ENCODE measurements around the gene MRPL11. TPM values are rescaled to one million over a fixed set of nuclear protein-coding genes. Genes with fewer than 3 reads are reported as not detected.
A peak's percentile ranks its signal among the peaks of the same experiment; 100 is the strongest.

The MRPL11 gene
- total and polyA plus RNA-seq, 3 donors from 2014 or later: 21.2 to 50.0 (median 23.7) TPM

GRCh38 chr11:66479394-66480116 is 40.9 kb upstream of the MRPL11 start:
- TF ChIP-seq CTCF (IDR thresholded peaks at IDR 0.05) (no peak), POLR2A (IDR thresholded peaks at IDR 0.05) (no peak)
- intact Hi-C loops (cut with DNase I; ENCODE audit: low total_unique reads): loop anchor here (10.0 kb wide), 1 partner anchor 195 kb away; the partner anchor contains the start of gene RBM4B
- Histone ChIP-seq H3K36me3 (ENCODE audit: low read depth, missing control alignments) (no peaks in the 10 kb centered on the region), H3K4me1 (peaks cover 5% of the 10 kb centered on the region), H3K27me3 (no peaks in the 10 kb centered on the region), H3K27ac (peak overlapping the region; percentile 74 to 75), H3K4me3 (peak overlapping the region; percentile 66 to 75), H3K9me3 (no peaks in the 10 kb centered on the region)
- 1% methylated on average over 14 to 34 of the region's 34 CpGs for WGBS, 2 donors
- DNase-seq: peak; percentile 30

GRCh38 chr11:66478729-66479393 is 40.2 kb upstream of the MRPL11 start:
- intact Hi-C loops (cut with DNase I; ENCODE audit: low total_unique reads): no loop called here
- peak overlapping the region; percentile 66 to 75 for H3K4me3 ChIP-seq
- peak overlapping the region; percentile 74 to 75 for H3K27ac ChIP-seq
- H3K4me1 ChIP-seq: peaks cover 5% of the 10 kb centered on the region
- H3K27me3 ChIP-seq: no peaks in the 10 kb centered on the region
- no peak for TF ChIP-seq POLR2A (IDR thresholded peaks at IDR 0.05)
- peak; percentile 48 to 78 (median 58) for TF ChIP-seq CTCF (IDR thresholded peaks at IDR 0.05)
- no peak for DNase-seq
- no peaks in the 10 kb centered on the region for H3K9me3 ChIP-seq
- WGBS, 2 donors: 40 to 49% methylated on average over 8 of the region's 8 CpGs
- H3K36me3 ChIP-seq (ENCODE audit: low read depth, missing control alignments): no peaks in the 10 kb centered on the region

- Histone ChIP-seq H3K27me3 (no peaks in the 10 kb centered on the region), H3K4me3 (no peak overlapping the region), H3K27ac (no peak overlapping the region), H3K9me3 (no peaks in the 10 kb centered on the region), H3K36me3 (ENCODE audit: low read depth, missing control alignments) (no peaks in the 10 kb centered on the region), H3K4me1 (peaks cover 5% of the 10 kb centered on the region)
- WGBS, 2 donors: 88 to 97% methylated on average over 7 to 11 of the region's 11 CpGs
- intact Hi-C loops (cut with DNase I; ENCODE audit: low total_unique reads): no loop called here
- TF ChIP-seq CTCF (IDR thresholded peaks at IDR 0.05) (no peak), POLR2A (IDR thresholded peaks at IDR 0.05) (no peak)
- no peak for DNase-seq
Measured at GRCh38 chr11:66477263-66478201, 38.9 kb upstream of the MRPL11 start.

GRCh38 chr11:66476841-66477251 is 38.2 kb upstream of the MRPL11 start:
- DNase-seq: no peak

More at GRCh38 chr11:66476841-66477251, 38.2 kb upstream of the MRPL11 start:
- Histone ChIP-seq H3K36me3 (ENCODE audit: low read depth, missing control alignments) (no peaks in the 10 kb centered on the region), H3K4me3 (no peak overlapping the region), H3K27me3 (no peaks in the 10 kb centered on the region), H3K9me3 (no peaks in the 10 kb centered on the region), H3K4me1 (peaks cover 5% of the 10 kb centered on the region), H3K27ac (no peak overlapping the region)
- WGBS, 2 donors: 61 to 73% methylated on average over 9 of the region's 9 CpGs
- intact Hi-C loops (cut with DNase I; ENCODE audit: low total_unique reads): no loop called here
- TF ChIP-seq CTCF (IDR thresholded peaks at IDR 0.05) (no peak), POLR2A (IDR thresholded peaks at IDR 0.05) (no peak)
